NB4 (cell line): ENCODE data around the gene PPP6R1.

Experiments
- DNase-seq: peaks from one replicate; pipeline ENCODE4 v3.0.0; 2010; ENCODE audit warnings: low read depth
- H3K4me3 ChIP-seq: one replicate; pipeline ENCODE4 v1.5.1; 2011; ENCODE audit warnings: mild to moderate bottlenecking, low read depth, low read length, moderate library complexity
- CTCF ChIP-seq: IDR thresholded peaks from one replicate; pipeline ENCODE4 v1.5.1; 2012; ENCODE audit warnings: low read depth, low read length
- MAX ChIP-seq: IDR thresholded peaks from 2 replicates; pipeline ENCODE4 v1.6.1; 2011; ENCODE audit warnings: low read depth, low read length
- MYC ChIP-seq: IDR thresholded peaks from 2 replicates; pipeline ENCODE4 v1.6.1; 2011; ENCODE audit warnings: low read depth, low read length
- POLR2A ChIP-seq: IDR thresholded peaks from 2 replicates; pipeline ENCODE4 v1.6.1; 2011; ENCODE audit warnings: mild to moderate bottlenecking; ENCODE audit not compliant: insufficient read length; ENCODE audit errors: extremely low read depth

Gene PPP6R1

GRCh38 chr19:55224038-55224665 lies 34.7 kb downstream of the PPP6R1 start:
- no peak for DNase-seq
- TF ChIP-seq POLR2A (no peak), MAX (no peak), CTCF (no peak), MYC (no peak)
- H3K4me3 ChIP-seq: no peak overlapping the region

- TF ChIP-seq MAX: no peak
- TF ChIP-seq CTCF: no peak
- no peak for TF ChIP-seq POLR2A
- no peak for TF ChIP-seq MYC
- DNase-seq: no peak
- H3K4me3 ChIP-seq: no peak overlapping the region
Measured at GRCh38 chr19:55223291-55224037, 35.4 kb downstream of the PPP6R1 start.

GRCh38 chr19:55220525-55220924 lies 38.3 kb downstream of the PPP6R1 start:
- no peak for TF ChIP-seq POLR2A
- no peak for TF ChIP-seq CTCF
- TF ChIP-seq MYC: no peak
- TF ChIP-seq MAX: no peak
- H3K4me3 ChIP-seq: no peak overlapping the region
- no peak for DNase-seq

GRCh38 chr19:55216461-55217198 lies 42.2 kb downstream of the PPP6R1 start:
- TF ChIP-seq CTCF: no peak
- no peak for TF ChIP-seq POLR2A
- peak; percentile 65; the same call in 1 of the 2 replicates for TF ChIP-seq MYC
- TF ChIP-seq MAX: 0 out of 2 replicates have a peak, but pooled peaks have one; percentile 28
- DNase-seq: peak; percentile 92
- H3K4me3 ChIP-seq: peak overlapping the region; percentile 21

- TF ChIP-seq CTCF (no peak), POLR2A (no peak), MAX (no peak), MYC (no peak)
- no peak overlapping the region for H3K4me3 ChIP-seq
- DNase-seq: no peak
Measured at GRCh38 chr19:55213547-55213946, 45.3 kb downstream of the PPP6R1 start.
